Activated T-cell treated with anti-CD3 and anti-CD28 coated beads, Interleukin-2, amount 50 U/mL, for 24 hours (primary cell): ENCODE results near the gene ETDA.

ENCODE experiments used
- DNase-seq: peaks from one replicate; pipeline ENCODE4 v3.0.0-alpha.2; 2020
- H3K27ac Mint-ChIP-seq: 2 replicates; pipeline ENCODE4 v1.8.0; 2020; ENCODE audit warnings: mild to moderate bottlenecking, mixed read lengths
- H3K27me3 Mint-ChIP-seq: 2 replicates; pipeline ENCODE4 v1.8.0; 2020; ENCODE audit warnings: mixed read lengths
- H3K36me3 Mint-ChIP-seq: 2 replicates; pipeline ENCODE4 v1.8.0; 2020; ENCODE audit warnings: low read depth, mixed read lengths
- H3K4me1 Mint-ChIP-seq: 2 replicates; pipeline ENCODE4 v1.8.0; 2020; ENCODE audit warnings: low read depth, mixed read lengths
- H3K4me3 Mint-ChIP-seq: 2 replicates; pipeline ENCODE4 v1.8.0; 2020; ENCODE audit warnings: mild to moderate bottlenecking, moderate library complexity, mixed read lengths
- H3K9me3 Mint-ChIP-seq: 2 replicates; pipeline ENCODE4 v1.8.0; 2020; ENCODE audit warnings: mixed read lengths

ETDA gene

GRCh38 chrX:135302269-135302873 lies 50.5 kb downstream of the ETDA start:
- Mint-ChIP-seq H3K4me3 (no peak overlapping the region), H3K36me3 (no peaks in the 10 kb centered on the region), H3K27me3 (peaks cover 6% of the 10 kb centered on the region), H3K9me3 (no peaks in the 10 kb centered on the region), H3K4me1 (peaks cover 2% of the 10 kb centered on the region), H3K27ac (no peak overlapping the region)
- no peak for DNase-seq
